NCI-H2081 treated with DMSO at 0.1 percent for 48 hours (cell line): Measurements from ENCODE around the gene UBD.

Experiments used
- DNase-seq: peaks from one replicate; lab custom pipeline; 2025; lab: John Stamatoyannopoulos, UW

UBD gene

GRCh38 chr6:29521006-29521680, 38.4 kb downstream of the UBD start:
- no peak for DNase-seq

DNA sequence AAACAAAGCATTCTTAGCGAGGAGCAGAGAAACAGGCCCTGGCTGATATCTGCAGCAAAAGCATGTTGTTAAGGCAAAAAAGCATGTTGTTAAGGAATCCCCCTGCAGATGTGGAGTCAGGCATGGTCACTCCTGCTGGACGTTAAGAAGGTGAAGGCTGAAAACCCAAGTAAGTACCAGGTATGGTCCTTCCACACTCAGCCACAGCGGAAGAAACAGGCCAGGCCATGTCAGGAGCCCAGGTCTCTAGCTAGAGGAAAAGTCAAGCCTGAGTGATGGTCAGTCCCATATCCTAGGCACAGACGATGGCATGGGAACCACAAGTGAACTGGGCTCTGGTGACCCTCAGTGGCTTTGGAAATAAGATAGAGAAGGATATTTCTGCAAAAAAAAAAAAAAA, 39.3 kb downstream of the UBD start:
- no peak for DNase-seq

- DNase-seq, result no peak
Observed at GRCh38 chr6:29519291-29520010, 40.1 kb downstream of the UBD start.

DNA sequence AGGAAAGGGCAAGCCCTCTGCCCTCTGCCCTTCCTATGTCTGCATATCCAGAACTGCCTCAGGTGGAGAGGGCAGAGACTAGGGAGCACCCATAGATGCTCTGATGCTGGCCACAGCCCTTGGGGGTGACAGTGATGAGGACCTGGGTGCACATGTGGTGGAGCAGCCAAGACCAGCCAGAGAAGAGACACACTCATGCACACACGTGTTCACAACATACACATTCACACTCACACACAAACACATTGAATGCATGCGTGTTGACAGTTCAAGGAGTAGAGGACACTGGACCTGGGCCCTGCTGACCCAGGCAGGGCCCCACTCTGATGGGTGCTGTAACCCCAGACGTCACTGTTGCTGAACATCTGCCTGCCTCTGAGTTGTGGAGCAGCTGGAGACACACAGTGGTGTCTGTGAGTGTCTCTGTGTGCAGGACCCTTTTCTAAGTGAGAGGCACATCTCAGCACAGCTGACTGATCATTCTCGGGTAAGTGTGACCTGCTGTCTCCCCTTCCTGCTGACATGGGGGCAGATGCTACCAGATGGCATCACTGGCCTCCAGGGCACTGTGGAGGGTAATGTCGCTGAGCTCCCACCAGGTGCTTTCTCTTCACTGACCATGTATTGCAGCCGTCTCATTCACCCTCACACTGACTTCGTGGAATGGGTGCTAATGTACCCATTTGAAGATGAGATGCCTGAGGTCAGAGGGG, 41.6 kb downstream of the UBD start:
- no peak for DNase-seq

- DNase-seq, result no peak
Observed at GRCh38 chr6:29517245-29517644, 42.3 kb downstream of the UBD start.

- DNase-seq, result no peak
Observed at GRCh38 chr6:29516108-29516507, 43.4 kb downstream of the UBD start.

DNA sequence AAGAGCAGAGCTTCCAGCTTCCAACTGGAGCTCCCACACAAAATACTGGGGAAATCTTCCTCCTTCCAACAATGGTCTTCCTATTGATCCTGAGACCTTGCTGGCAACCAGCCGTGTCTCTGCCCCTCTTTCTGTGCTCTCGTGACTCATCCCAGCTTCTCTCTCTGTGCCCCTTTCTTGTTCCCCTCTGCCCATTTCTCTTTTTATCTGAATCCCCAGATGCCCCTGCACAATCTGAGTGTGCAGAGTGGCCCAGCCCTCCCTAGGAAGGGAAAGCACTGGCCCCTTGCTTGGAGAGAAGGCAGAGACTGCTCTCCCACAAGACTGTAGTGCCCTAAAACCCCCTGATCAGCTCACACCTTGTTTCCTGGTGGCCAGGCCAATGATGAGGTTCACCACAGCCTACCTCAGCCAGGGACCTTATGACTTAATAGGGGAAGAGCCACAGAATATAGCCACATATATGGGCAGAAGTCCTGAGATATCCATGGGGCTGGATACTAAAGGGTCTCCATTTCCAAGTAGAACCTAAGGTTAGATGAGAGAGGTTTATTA, 48.7 kb downstream of the UBD start:
- no peak for DNase-seq

- no peak for DNase-seq
Observed at GRCh38 chr6:29510202-29510601, 49.3 kb downstream of the UBD start.

DNA sequence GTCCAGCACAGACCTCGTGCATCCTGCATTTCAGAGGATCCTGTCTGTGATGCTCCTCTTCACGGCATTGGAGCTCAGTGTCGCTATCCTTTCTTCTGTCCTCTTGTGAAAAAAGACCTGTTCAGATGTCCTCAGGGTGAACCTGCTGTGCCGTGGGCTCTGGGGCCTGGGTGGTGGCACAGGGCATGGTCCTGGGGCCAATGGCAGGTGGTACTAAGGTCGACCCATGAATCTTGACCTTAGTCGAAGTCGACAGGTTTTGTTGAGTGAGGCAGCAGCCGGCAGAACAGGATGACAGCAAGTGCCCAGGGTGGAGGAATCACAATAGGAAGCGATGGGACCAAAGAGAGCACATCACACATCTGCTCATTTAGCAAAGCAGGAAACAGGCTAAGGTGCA, 49.8 kb downstream of the UBD start:
- DNase-seq, result no peak

DNA sequence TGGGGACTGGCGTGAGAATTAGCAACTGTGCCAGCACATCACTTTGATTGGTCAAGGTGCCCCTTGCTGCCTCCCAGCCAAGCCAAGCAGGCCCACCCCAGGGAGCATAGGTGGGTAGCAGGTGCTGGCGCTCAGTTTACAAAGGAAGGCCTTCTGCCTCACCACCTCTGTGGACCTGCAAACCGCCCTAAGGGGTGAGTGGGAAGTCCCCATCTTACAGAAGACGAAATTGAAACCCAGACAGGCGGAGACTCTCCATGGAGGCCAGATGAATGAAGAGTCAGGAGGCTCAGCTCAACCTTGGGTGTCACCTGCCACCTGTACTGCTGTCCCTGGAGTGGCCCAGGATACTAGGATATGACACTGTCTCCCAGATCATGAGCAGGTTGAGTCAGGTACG, 50.3 kb downstream of the UBD start:
- DNase-seq, result no peak

- DNase-seq, result no peak
Observed at GRCh38 chr6:29507319-29507718, 52.2 kb downstream of the UBD start.

DNA sequence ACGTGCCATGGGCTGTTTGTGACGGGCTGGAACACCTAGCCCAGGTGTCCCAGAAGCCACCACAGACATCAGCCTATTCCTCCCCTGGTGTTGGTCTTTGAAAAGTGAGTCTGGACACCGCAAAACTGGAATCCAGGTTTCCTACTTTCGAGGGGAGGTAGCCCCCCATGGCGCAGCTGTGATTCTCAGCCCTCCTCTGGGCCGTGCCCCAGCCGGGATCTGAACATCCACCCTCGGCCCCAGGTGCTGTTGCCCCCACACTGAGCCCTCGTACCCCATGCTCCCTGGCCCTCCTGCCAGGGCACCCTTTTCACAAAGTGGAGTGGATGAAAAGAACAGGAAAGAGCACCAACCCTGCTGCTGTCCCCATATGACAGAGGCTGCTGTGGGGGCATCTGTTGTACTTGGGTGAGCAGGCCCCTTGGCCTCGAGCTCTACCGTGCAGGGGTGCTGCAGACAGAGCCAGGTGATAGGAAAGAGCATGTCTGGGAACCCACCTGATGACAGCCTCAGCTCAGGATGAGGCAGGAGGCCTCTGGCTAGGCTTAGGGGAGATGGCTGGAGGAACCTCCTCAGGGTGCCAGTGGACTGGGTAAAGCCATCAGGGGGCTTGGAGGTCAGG, 53.0 kb downstream of the UBD start:
- DNase-seq, result no peak

GRCh38 chr6:29505808-29506207, 53.7 kb downstream of the UBD start:
- no peak for DNase-seq
